HepG2 (cell line): ENCODE measurements around the gene SLC35F4. TPM values are rescaled to one million over a fixed set of nuclear protein-coding genes. Genes with fewer than 3 reads are reported as not detected.

Experiments
- ATAC-seq: fragments of 200-7000 bp; cut with Tn5 transposase; 3 replicates; pipeline ENCODE4 v1.9.1; 2020; ENCODE audit warnings: mild to moderate bottlenecking, moderate library complexity
- BruUV-seq: library from RNA; stranded (reverse); fragments of 400-500 nt; replicated peaks from 2 replicates; lab custom pipeline; 2021; lab: Mats Ljungman, UMichigan
- CTCF ChIA-PET: fragments of 300-600 bp; formaldehyde crosslinking; extraction: SDS; loops from one replicate; lab custom pipeline; 2021; ENCODE audit warnings: low total read pairs, inconsistent platforms, low intra/inter-chr PET ratio; lab: Yijun Ruan, JAX
- POLR2A ChIA-PET: fragments of 350-600 bp; sonication (Branson Sonifier 250); formaldehyde crosslinking; loops from one replicate; lab custom pipeline; 2020; ENCODE audit warnings: antibody characterized with exemption, inconsistent platforms; lab: Yijun Ruan, JAX
- DNase-seq: peaks from one replicate; pipeline ENCODE4 v3.0.0-alpha.2; 2015; ENCODE audit warnings: low spot score
- FAIRE-seq: peaks from 3 replicates; lab custom pipeline; 2011; peaks lifted over from hg19 to GRCh38; lab: Jason Lieb, UNC
- H2AFZ ChIP-seq: one replicate; pipeline ENCODE4 v1.6.1; 2011; ENCODE audit warnings: low read length, inconsistent platforms
- H3K27ac ChIP-seq: fragments of 300-600 bp; 3 replicates; pipeline ENCODE4 v1.8.0; 2011; ENCODE audit warnings: mixed run types, mild to moderate bottlenecking, mixed read lengths, low read length, inconsistent platforms; ENCODE audit not compliant: insufficient read depth; ENCODE audit errors: extremely low read length
- H3K27me3 ChIP-seq, 2 experiments: fragments of 200-600 bp in 1 of 2; 2 replicates in 1 of 2; 3 replicates in 1 of 2; pipeline versions ENCODE4 v1.6.0 to v1.8.0; 2011; ENCODE audit warnings: low read length in 2 of 2, mild to moderate bottlenecking in 2 of 2, moderate library complexity in 2 of 2, inconsistent platforms in 1 of 2; ENCODE audit not compliant: insufficient read depth in 2 of 2, control insufficient read depth in 1 of 2
- H3K36me3 ChIP-seq, 2 experiments: fragments of 200-600 bp in 1 of 2; replicated peaks in 1 of 2; 2 replicates in 1 of 2; 3 replicates in 1 of 2; pipeline versions ENCODE4 v1.5.1 to v1.8.0; 2011; ENCODE audit warnings: low read length in 2 of 2, inconsistent platforms in 1 of 2; ENCODE audit not compliant: insufficient read depth in 2 of 2, control insufficient read depth in 1 of 2
- H3K4me1 ChIP-seq: 2 replicates; pipeline ENCODE4 v1.5.1; 2012; ENCODE audit warnings: low read length, inconsistent platforms; ENCODE audit not compliant: insufficient read depth
- H3K4me2 ChIP-seq: 2 replicates; pipeline ENCODE4 v1.6.0; 2011; ENCODE audit warnings: low read depth, low read length, inconsistent platforms
- H3K4me3 ChIP-seq, 3 experiments: fragments of 200-600 bp in 1 of 3; sonication (generic), shearing (Covaris generic) in 1 of 3; replicated peaks in 1 of 3; 2 replicates each; pipeline ENCODE4 v1.5.1; 2011 to 2016; ENCODE audit warnings: low read length in 3 of 3, inconsistent platforms in 2 of 3, low read depth in 2 of 3, mild to moderate bottlenecking in 2 of 3, control low read depth in 1 of 3, mixed read lengths in 1 of 3; ENCODE audit not compliant: insufficient read depth in 1 of 3
- H3K79me2 ChIP-seq: one replicate; pipeline ENCODE4 v1.6.1; 2011; ENCODE audit warnings: low read length, inconsistent platforms; ENCODE audit not compliant: insufficient read depth
- H3K9ac ChIP-seq: 2 replicates; pipeline ENCODE4 v1.6.0; 2011; ENCODE audit warnings: mild to moderate bottlenecking, low read depth, low read length, inconsistent platforms; ENCODE audit not compliant: insufficient read depth
- H3K9me3 ChIP-seq: 2 replicates; pipeline ENCODE4 v1.5.1; 2012; ENCODE audit warnings: mild to moderate bottlenecking, low read length
- H4K20me1 ChIP-seq: 2 replicates; pipeline ENCODE4 v1.6.0; 2011; ENCODE audit warnings: inconsistent platforms, mild to moderate bottlenecking, low read length, moderate library complexity; ENCODE audit not compliant: insufficient read depth
- ATF1 ChIP-seq: IDR thresholded peaks from 2 replicates; pipeline ENCODE4 v1.6.1; 2016; ENCODE audit warnings: mild to moderate bottlenecking, control low read depth
- FOXK1 ChIP-seq: sonication (generic); formaldehyde crosslinking; IDR thresholded peaks from 2 replicates; pipeline ENCODE4 v1.4.0; 2020; ENCODE audit warnings: low read depth, missing genetic modification reagents, borderline replicate concordance
- GATAD2A ChIP-seq: IDR thresholded peaks from 2 replicates; pipeline ENCODE4 v1.6.1; 2016
- ISL2 ChIP-seq: sonication (generic); formaldehyde crosslinking; IDR thresholded peaks from 2 replicates; pipeline ENCODE4 v1.5.0; 2020; ENCODE audit warnings: missing genetic modification reagents
- JUN ChIP-seq: sonication (generic); formaldehyde crosslinking; IDR thresholded peaks from 2 replicates; pipeline ENCODE4 v1.4.0; 2020; ENCODE audit warnings: mild to moderate bottlenecking, missing genetic modification reagents
- MXD4 ChIP-seq: IDR thresholded peaks from 2 replicates; pipeline ENCODE4 v1.6.1; 2016; ENCODE audit warnings: mild to moderate bottlenecking, missing biosample characterization, missing genetic modification reagents
- NR2F6 ChIP-seq, 2 experiments: IDR thresholded peaks; 2 replicates each; pipeline ENCODE4 v1.6.1; 2016; ENCODE audit warnings: antibody characterized with exemption in 1 of 2, mild to moderate bottlenecking in 1 of 2
- POGZ ChIP-seq: sonication (generic); formaldehyde crosslinking; IDR thresholded peaks from 2 replicates; pipeline ENCODE4 v1.4.0; 2020; ENCODE audit warnings: mild to moderate bottlenecking, missing genetic modification reagents
- RNF2 ChIP-seq: fragments of 450-650 bp; conservative IDR thresholded peaks from 2 replicates; pipeline ENCODE4 v1.6.1; 2016; ENCODE audit warnings: low read depth
- ZBTB20 ChIP-seq: sonication (generic); formaldehyde crosslinking; IDR thresholded peaks from 2 replicates; pipeline ENCODE4 v1.8.1; 2023; ENCODE audit warnings: missing genetic modification reagents, low read depth, mild to moderate bottlenecking, borderline replicate concordance
- ZNF788 ChIP-seq: sonication (generic); formaldehyde crosslinking; IDR thresholded peaks from 2 replicates; pipeline ENCODE4 v1.5.0; 2020; ENCODE audit warnings: mild to moderate bottlenecking, missing genetic modification reagents, borderline replicate concordance
- WGBS: methylation state at CpG from one replicate; pipeline ENCODE4 v1.1.6; 2017; ENCODE audit warnings: low lambda C conversion rate; 5-methylcytosine and 5-hydroxymethylcytosine counted together
- in situ Hi-C: cut with HindIII; loops from 2 replicates; pipeline ENCODE4 v1.10.0; 2017; ENCODE audit warnings: low pct_unique_long_range_greater_than_20kb; ENCODE audit not compliant: extremely low pct_ligation_motif_present
- intact Hi-C: fragments of 100-400 bp; cut with micrococcal nuclease; formaldehyde crosslinking; loops from one replicate; pipeline ENCODE4 v1.10.0; 2022; ENCODE audit not compliant: unreplicated experiment
- polyA plus RNA-seq, 8 experiments: library from polyadenylated mRNA; depleted of rRNA in 3 of 8; stranded (reverse) in 7 of 8; unstranded in 1 of 8; fragments of >200 nt; fragmentation: Illumina TruSeq in 4 of 8; extraction: Trizol in 4 of 8; gene quantifications; 2 replicates each; pipeline versions ENCODE4 v1.2.1 to v1.2.3, GENCODE V29; 2011 to 2016; ENCODE audit warnings: low read depth in 4 of 8, missing spikeins in 1 of 8, mixed read lengths in 1 of 8; ENCODE audit not compliant: insufficient read depth in 1 of 8
- total RNA-seq, 5 experiments: library from RNA; depleted of rRNA; stranded (reverse); fragments of >200 nt; fragmentation: Illumina TruSeq; extraction: Trizol; gene quantifications; 2 replicates each; pipeline ENCODE4 v1.2.3, GENCODE V29; 2016; ENCODE audit warnings: low read depth in 1 of 5
- TF ChIP-seq, protein P1 (sequence below): IDR thresholded peaks from 2 replicates; pipeline ENCODE4 v1.6.1; 2016; ENCODE audit warnings: missing compliant biosample characterization, missing genetic modification reagents, borderline replicate concordance
- TF ChIP-seq, protein P2 (sequence below): sonication (generic); formaldehyde crosslinking; IDR thresholded peaks from 2 replicates; pipeline ENCODE4 v1.4.0; 2020; ENCODE audit warnings: mild to moderate bottlenecking, missing genetic modification reagents, borderline replicate concordance

Gene SLC35F4
- total and polyA plus RNA-seq, 2 of the 13 experiments (the other 11 are each of a cell fraction or from before 2014, with no cell fraction given), result not detected

DNA sequence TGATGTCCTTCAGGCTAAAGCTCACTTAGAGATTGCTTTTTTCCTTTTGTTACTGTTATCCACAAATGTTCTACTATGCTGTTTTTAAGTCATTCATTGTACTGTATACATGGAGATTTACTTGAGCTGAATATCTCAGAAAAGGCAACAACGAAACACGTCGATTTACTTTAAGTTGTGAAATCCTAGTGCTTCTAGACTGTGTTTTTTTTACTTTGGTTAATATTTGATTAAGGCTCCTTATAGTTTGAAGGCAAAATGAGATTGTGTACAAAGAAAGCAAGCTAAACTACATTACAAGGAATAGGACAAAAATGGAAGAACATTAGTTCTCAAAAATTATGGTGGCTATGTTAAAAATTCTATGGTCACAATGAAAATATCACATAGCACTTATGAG lies 114.5 kb downstream of the SLC35F4 start:
- H3K36me3 ChIP-seq, result no peaks in the 10 kb centered on the region
- TF ChIP-seq ZNF788 (CRISPR knock-in tag), result no peak
- CTCF ChIA-PET, result no interaction called here
- BruUV-seq, result no TSS peak
- POLR2A ChIA-PET, result no interaction called here
- H3K27me3 ChIP-seq, result no peaks in the 10 kb centered on the region
- 1% methylated on average over 3 of the region's 3 CpGs for WGBS
- DNase-seq (no peak), FAIRE-seq (no peak), ATAC-seq (no peak)
- intact Hi-C loops, result no loop called here
- H3K9me3 ChIP-seq, result no peaks in the 10 kb centered on the region
- in situ Hi-C loops, result no loop called here
- H4K20me1 ChIP-seq, result no peaks in the 10 kb centered on the region
- no peak overlapping the region for H2AFZ ChIP-seq
- no peak overlapping the region for H3K27ac ChIP-seq
- no peaks in the 10 kb centered on the region for H3K79me2 ChIP-seq
- H3K4me2 ChIP-seq, result no peak overlapping the region
- H3K4me1 ChIP-seq, result no peaks in the 10 kb centered on the region
- H3K4me3 ChIP-seq, result no peak overlapping the region
- H3K9ac ChIP-seq, result no peak overlapping the region

DNA sequence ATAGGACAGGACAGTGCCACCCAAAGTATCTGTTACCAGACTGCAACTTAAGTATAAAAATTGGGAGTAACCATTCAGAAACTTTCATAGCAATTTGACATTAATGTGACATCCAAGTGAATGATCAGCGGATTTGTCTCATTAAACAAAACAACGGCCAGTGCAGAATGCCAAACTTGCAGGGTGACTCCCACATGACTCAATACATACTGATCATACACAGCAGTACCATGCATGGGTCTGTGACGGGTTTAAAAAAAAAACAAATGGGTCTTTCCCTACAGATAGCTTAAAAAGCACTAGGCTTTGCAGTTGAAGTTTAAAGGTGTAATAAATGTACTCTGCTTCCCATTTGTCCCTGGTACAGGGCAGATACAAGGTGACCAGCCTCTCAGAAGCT lies 116.6 kb downstream of the SLC35F4 start:
- Histone ChIP-seq H4K20me1 (no peaks in the 10 kb centered on the region), H3K4me1 (no peaks in the 10 kb centered on the region), H3K4me3 (no peak overlapping the region), H2AFZ (no peak overlapping the region), H3K36me3 (no peaks in the 10 kb centered on the region), H3K9me3 (no peaks in the 10 kb centered on the region), H3K9ac (no peak overlapping the region), H3K27ac (no peak overlapping the region), H3K4me2 (no peak overlapping the region), H3K27me3 (no peaks in the 10 kb centered on the region), H3K79me2 (no peaks in the 10 kb centered on the region)
- WGBS, result 4% methylated on average over 3 of the region's 3 CpGs
- DNase-seq (no peak), FAIRE-seq (no peak), ATAC-seq (no peak)
- in situ Hi-C loops, result no loop called here
- POLR2A ChIA-PET, result no interaction called here
- CTCF ChIA-PET, result no interaction called here
- no TSS peak for BruUV-seq
- TF ChIP-seq RNF2 (no peak), ATF1 (CRISPR knock-in tag) (no peak), FOXK1 (CRISPR knock-in tag) (no peak), POGZ (CRISPR knock-in tag) (no peak), JUN (CRISPR knock-in tag) (no peak), MXD4 (no peak), ISL2 (CRISPR knock-in tag) (no peak), NR2F6 (IDR thresholded peaks at IDR 0.05) (no peak), NR2F6 (CRISPR knock-in tag; IDR thresholded peaks at IDR 0.05) (no peak), ZBTB20 (CRISPR knock-in tag) (no peak), GATAD2A (CRISPR knock-in tag) (no peak)
- TF ChIP-seq, protein P1, sequence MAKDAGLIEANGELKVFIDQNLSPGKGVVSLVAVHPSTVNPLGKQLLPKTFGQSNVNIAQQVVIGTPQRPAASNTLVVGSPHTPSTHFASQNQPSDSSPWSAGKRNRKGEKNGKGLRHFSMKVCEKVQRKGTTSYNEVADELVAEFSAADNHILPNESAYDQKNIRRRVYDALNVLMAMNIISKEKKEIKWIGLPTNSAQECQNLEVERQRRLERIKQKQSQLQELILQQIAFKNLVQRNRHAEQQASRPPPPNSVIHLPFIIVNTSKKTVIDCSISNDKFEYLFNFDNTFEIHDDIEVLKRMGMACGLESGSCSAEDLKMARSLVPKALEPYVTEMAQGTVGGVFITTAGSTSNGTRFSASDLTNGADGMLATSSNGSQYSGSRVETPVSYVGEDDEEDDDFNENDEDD (CRISPR knock-in tag), result no peak
- TF ChIP-seq, protein P2, sequence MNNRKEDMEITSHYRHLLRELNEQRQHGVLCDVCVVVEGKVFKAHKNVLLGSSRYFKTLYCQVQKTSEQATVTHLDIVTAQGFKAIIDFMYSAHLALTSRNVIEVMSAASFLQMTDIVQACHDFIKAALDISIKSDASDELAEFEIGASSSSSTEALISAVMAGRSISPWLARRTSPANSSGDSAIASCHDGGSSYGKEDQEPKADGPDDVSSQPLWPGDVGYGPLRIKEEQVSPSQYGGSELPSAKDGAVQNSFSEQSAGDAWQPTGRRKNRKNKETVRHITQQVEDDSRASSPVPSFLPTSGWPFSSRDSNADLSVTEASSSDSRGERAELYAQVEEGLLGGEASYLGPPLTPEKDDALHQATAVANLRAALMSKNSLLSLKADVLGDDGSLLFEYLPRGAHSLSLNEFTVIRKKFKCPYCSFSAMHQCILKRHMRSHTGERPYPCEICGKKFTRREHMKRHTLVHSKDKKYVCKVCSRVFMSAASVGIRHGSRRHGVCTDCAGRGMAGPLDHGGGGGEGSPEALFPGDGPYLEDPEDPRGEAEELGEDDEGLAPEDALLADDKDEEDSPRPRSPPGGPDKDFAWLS (CRISPR knock-in tag), result no peak
- intact Hi-C loops, result no loop called here
